ENCODE measurements around the gene PIK3C2G.

Gene PIK3C2G

DNA sequence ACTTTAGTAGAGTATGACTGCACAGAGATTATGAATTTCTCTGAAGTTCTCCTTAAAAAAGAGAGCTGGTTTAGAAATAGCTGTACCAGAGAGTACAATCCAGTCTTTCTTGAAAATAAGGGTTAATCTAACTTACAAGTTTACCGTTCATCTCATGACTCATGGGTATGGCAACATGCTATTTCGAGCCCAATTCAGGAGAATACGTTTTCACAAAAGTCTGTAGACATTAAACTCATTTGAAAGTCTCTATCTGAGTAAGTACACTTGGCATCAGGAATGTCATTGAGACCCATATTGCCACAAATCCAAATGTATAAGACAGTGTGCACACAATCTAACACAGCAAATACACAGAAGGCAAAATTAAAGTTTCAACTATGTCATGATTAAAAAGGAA, 160.5 kb downstream of the PIK3C2G start:
- DNase-seq = no peak

DNA sequence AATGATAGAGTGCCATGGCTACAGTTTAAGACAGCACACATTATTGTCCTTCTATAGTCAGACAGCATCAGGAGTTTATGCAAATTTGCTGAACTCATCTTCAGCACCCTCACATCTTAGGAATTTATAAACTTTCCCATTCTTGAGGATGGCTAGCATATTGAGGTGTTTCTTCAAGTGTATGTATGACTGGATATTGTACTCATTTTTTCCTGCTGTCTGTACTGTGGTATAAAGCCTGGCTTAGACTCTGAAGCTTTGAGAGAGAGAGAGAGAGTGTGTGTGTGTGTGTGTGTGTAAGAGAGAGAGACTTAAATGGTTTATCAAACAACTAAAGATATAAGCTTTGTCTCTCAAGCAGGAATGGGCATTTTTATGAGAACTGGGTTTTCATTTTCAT, 161.6 kb downstream of the PIK3C2G start:
- no peak for DNase-seq

DNA sequence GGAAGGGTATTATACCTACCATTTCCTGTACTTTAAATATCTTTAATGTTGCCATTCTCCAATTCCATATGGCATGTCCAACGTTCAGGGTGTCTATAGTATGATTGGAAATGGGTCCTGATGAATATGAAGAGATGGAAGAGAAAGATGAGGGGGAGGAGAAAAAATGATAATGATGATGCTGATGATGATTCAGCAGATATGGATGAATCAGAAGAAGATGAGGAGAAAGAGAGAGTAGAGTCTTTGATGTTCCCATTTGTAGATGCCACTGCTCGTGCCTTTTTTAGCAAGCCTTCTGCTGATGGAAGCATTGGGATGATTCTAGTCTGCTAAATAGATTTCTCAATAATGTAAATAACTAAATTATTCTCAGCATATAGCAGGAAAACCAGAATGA, 163.5 kb downstream of the PIK3C2G start:
- no peak for DNase-seq

DNA sequence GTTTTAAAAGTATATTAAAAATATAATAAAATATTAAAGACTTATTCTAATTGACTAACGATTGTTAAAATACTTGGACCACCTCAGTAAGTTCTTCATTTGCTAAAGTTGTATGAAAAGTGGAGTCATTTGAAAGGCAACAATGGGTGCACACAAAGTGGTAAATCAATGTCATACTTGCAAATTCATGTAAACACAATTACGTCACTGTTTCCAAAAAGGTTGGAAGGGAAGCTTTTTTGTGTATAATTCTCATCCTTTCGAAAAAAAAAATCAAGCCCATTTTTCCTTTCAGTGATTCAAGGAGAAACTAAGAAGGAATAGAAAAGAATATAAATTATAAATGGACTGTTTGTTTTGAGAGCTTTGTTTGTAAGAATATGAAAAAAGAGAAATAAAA, 166.2 kb downstream of the PIK3C2G start:
- no peak for DNase-seq

DNA sequence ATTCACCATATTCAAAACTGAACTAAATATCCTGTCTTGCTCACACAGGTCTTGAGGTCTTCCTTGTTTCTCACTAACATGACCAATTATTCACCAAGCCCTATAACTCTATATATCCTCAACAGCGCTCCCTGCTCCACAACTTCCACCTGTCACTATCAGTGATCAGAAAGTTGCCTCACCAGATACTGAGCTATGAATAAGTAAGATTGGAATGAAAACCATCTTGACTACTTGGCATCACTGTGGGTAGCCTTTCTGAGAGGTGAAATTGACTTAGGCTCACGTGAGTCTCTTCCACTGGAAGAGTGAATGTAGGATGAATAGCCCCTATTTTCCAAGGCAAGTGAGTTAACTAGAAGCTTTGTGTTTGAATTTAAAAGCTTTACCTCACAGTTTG, 167.1 kb downstream of the PIK3C2G start:
- DNase-seq = no peak

DNA sequence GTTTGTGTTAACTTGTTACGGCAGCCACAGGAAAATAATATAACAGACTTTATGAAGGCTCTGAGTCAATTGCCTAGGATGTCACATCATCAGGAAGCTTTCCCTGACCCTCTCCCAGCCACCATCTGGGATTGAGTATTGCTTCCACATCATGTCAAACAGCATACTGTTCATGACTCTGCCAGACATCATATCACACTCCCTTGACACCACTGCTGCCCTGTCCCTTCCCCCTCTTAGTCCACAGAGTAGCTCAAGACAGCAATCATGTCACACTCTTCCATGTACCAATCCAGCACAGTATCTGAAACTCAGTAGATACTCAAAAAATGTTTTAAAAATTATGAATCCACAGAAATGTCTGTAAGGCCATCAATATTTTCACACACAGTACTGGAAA, 168.0 kb downstream of the PIK3C2G start:
- no peak for DNase-seq

DNA sequence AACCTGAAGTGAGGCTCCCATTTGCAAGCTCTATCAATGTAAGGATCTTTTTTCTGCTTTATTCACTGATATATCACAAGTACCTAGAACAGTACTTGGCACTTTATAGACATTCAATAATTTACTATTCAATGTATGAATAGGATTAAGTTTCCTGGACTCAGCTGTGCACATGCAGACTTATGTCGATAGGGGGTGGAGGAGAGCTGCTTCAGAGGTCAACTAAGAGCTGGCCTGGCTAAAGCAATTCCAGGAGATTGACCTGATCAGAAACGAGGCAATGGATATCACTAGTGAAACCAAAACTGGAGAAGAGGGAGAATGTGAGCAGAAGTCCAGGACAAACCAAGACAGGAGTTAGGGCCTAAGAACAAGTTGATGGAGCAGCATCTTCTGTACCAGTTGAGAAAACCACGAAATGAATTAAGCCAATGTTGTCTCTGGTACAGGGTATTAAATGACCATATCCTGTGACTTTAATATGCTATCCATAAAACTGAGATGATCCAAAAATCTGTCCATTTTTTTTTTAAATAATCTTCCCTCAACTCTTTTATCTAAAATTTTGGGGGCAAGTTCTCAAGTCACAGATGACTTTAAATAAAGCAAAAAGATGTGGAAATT, 169.2 kb downstream of the PIK3C2G start:
- no peak for DNase-seq

DNA sequence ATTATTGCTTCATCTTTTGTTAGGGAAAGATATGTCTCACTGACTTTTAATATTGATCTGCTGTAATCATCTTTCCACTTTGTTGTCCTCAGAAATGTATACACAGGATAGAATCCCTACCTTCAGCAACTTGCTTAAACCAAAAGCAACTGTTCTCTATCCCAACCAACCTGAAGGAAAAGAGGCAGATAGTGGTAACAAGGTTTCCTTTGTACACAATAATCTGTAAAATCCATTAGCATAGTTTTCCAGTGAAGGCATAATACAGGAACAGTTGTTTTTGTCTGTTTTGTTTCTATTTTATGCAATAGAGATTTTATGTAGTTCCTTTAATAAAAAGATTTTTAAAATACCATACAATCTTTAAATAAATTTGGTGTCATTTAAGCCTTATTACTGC, 170.5 kb downstream of the PIK3C2G start:
- no peak for DNase-seq

DNA sequence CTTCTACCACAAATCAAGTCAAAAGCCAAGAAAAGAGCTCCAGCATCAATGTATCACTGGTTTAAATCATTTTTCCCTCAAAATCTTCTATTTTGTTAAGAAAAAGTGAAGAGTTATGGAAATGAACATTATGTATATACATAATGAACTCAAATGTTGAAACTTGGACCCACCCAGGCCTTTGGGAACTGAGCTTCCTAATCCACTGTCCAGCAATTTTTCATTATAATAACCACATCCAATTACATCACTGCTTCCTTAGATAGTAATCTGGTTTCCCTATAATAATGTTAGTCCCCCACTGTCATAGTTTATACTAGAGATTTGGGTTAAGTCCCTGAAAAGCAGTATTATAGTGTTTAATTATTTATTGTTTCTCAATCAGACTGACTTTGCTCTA, 170.9 kb downstream of the PIK3C2G start:
- no peak for DNase-seq

DNA sequence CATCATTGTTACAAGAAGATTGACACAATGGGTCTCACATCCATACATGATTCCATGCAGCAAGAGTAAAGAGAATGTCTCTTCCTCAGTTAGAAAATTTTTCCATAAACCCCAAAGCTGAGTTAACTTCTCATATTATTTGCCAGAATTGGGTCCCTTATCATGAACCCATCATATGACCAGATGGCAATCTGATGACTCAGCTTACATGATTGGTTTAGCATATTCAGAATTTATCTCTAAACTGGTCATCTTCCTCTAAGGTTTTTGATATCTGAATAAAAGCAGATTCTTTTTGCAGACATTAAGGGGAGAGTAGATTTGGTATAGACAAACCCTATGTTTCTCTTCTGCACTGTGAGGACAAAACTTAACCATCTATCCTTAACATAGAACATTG, 174.9 kb downstream of the PIK3C2G start:
- DNase-seq = no peak

DNA sequence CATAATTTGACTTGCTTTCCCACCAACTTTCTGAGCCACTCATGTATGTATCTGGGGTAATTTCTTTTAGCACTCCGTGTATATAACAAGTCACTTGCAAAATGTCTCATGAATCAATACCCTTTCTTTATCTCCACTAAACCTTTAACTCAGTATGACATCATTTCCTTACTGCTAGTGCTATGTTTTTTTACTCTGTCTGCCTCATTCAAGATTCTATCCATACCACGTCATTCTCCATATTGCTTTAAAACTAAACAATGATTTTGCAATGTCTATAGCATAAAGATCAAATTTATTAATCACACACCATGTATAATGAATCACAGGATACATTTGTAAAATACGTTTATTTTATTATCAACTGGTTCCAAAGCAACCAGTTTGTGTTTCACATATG, 178.2 kb downstream of the PIK3C2G start:
- DNase-seq = no peak

DNA sequence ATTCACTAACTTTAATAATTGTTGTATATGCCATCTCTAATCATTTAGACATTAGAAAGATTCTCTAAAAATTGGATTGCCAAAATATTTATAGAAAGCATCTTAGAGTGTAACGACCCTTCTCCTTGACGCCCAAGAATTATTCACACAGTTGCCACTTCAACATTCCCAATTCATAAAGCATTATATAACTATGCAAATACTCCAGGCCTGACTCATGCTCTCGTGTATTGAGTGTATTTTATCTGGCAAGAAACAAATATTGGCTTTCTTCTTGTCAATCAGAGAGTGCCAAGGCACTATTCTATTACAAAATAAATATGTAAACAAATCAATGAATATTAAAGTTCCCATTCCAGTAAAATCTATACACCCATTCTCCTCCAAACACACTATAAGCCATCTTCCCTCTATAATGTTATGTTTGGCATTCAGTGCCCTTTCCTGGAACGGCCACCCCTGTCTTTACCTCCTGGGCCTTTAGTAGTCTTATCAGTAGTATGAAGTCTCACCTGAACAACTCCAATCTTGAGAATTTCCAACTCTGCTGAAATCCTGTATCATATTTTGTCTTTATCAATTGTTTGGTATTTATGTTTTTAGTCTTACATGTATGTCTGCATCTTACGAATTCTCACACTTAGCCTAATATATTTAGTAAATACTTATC, 182.6 kb downstream of the PIK3C2G start:
- no peak for DNase-seq

DNA sequence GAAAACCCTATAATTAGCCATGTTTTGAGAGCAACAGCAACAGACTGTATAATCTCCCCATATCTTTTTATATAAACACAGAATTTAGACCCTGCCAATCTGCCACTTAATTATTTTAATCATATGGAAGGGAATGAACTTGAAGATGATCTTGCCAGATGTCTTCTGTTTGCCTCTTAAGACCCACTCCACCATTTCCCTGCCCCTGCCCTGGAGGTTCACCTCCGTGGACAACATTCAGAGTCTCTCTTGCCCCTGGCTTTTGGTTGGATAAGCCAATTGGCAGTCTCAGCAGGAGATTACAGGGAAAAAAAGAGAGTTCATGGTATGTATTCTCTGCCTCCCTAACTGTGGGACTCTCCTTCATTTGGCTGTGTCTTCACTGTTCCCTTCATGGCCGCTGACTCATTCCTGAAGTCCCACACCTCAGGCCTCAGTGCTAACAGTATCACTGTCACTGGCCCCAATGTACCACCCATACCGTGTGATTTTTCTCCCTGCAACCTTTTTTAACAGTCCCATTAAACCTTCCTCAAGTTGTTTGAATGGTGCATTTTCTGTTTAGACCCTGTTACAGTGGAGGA, 184.8 kb downstream of the PIK3C2G start:
- no peak for DNase-seq

DNA sequence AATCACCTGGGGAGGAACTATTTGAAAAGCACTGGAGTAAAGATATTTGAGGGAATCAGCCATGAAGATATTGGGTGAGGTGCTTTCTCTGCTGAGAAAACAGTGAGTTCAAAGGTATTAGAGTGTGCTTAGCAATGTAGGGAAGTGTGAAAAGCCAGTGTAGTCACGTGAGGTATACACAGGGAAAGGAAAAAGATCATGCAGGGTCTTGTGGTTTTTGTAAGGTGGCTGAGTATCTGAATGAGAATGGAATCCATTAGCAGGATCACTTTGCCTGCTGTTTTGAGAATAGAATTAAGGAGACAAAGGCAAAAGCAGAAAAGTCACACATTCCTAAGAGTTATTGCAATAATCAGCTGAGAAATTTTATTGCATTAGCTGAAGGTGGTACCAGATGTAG, 193.0 kb downstream of the PIK3C2G start:
- no peak for DNase-seq

DNA sequence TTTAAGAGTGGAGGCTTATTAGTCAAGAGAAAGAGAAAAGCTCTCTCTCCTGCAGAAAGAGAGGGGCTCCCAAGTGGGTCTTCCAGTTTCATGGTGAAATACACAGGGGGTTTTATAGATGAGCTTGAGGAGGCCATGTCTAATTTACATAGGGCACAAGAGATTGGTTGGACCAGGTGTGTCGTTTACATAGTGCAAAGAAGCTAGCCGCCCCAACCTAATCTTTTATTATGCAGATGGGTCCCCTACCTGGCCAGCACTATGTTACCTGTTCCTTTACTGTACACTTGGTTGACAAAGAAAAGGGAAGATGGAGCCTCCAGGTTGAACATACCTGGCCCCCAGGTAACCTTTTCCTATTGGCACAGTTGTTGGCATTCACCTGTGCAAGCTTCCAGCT, 195.0 kb downstream of the PIK3C2G start:
- no peak for DNase-seq

DNA sequence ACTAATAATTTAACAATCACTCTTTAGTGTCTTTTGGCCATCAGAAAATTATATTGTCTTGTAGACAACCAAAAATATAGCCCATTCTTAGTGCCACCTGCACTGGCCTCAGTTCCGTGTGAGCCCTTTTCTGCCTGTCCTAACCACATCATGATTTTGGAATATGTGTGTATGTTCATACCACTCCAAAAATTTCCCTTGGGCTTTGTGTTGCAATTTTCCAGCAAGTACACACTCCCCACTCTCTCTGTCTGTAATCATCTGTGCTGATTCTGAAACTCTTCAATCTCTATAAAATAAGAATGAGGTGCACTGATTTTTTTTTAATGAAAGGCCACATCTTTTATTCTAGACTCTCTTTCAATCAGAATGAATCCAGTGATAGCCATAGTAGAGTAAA, 196.0 kb downstream of the PIK3C2G start:
- DNase-seq = no peak

DNA sequence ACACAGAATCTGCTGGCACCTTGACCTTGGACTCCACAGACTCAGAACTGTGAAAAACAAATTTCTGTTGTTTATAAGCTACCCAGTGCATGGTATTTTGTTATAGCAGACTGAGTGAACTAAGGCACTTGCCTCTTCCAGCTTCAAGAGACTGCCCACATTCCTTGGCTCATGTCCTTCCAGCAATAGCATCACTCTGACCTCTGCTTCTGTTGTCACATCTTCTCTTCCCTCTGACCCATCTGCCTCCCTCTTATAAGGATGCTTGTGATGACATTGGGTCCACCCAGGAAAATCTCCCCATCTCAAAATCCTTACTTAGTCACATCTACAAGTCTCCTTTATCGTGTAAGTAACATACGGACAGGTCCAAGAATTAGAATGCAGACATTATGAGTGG, 200.4 kb downstream of the PIK3C2G start:
- DNase-seq = no peak

DNA sequence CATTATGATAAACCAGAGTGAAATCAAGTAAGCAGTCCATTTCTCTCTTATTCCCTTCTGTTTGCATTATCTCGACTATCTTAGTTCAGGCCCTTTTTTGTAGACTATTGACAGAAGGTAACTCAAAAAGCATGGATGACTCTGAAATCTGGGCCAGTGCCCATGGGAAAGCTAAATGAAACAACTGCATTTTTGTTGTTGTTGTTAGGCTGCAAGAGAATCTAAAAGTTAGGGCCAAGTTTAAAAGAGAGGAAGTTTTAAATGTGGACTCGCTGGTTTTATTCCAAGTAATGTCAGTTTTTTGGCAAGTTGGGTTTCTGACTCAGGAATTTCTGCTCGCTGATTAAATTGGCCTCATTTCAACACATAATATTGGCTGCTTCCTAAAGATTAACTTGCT, 201.1 kb downstream of the PIK3C2G start:
- no peak for DNase-seq

DNA sequence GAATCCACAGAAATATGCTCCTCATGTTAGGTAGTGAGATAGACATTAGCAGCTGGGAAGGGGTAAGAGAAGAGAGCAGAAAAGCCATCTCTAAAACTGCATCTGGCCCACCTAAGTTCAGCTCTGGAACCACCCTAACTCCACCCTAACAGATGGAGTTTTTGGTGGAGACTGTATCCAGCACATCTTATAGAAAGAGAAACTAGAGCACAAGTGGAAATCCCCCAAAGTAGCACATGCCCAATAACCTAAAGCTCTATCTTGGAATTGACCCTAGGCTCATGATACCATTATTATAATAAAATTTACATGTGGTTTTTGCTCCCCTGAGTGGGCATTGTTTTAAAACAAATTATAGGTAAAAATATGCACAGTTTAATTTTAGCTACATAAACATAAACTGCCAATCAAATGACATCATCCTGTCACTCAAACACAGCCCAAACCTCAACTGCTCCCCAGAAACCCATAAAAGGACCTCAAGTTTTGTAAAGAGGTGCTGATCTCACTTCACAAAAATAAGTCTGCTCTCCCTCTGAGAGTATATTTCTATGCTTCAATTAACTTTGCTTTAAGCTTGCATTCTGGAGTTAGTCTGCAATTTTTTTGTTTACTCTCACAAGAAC, 206.4 kb downstream of the PIK3C2G start:
- DNase-seq = no peak

DNA sequence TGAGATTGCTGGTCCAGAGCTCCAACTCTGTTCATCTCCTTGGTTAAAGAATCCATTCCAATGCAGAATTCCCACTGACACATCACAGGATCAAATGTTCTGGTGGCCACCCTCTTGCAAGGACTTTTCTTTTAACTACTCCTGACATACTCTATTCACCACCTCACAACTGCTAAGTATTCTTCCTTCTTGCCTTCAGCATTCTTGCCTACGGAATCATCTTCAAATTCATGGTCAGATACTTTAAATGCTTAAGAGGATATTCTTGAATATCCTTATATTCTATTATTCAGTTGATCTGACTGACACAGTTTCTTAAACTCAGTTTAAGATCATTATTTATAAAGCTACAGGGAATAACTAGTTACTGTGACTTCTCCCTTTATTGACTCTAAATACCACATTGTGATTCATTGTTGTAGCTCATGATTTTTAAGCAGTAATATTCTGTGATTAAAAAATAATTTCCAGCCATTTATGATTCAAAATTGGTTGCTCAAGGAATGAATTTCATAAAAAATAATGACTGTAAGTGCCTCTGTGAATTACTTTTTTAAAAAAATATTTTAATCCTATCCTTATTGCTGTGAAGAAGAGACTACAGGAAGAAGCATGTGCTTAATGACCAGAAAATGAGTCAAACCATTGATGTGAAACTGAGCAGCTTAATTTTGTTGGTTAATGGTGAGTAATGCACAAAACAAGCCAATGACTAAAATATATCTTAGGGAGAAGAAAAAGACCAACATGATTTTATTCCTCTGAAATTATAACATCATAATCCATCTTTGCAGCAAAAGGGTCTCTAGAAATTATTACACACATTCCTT, 207.1 kb downstream of the PIK3C2G start:
- no peak for DNase-seq

DNA sequence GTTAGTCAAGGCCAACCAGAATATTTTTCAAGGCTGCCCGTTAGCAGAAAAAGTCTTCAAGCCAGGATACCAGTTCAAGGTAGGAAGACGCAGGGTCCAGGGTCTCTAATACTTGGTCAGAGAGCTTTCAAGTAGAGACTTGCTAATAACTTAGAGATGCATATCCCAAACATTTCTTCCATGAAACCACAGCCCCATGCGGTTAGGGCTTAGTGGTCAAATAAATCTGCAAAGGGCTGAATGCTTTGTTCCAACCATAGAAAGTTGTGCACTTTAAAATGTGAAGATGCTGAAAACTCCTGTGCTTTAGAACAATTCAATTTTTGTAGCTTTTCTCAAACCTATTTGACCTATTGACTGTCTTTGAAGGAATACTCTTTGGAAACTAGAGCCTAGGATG, 208.9 kb downstream of the PIK3C2G start:
- DNase-seq = no peak

DNA sequence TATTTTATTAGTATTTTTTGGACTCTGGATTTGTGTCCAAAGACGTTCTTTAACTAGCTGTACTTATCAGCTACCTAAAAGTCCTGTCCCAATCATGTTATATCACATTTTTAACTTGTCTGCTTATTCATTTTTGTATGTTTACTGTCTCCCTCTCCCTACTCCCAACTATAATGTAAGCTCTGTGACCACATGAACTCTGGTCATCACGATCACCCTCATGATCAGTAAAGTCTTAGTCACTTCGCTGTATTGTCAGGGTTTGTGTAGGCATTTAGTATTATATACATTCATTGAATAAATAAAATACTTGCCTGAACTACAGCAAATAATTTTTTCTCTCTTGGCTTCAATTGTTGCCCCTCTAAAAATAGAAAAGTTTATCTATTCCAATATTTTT, 211.0 kb downstream of the PIK3C2G start:
- DNase-seq = no peak

DNA sequence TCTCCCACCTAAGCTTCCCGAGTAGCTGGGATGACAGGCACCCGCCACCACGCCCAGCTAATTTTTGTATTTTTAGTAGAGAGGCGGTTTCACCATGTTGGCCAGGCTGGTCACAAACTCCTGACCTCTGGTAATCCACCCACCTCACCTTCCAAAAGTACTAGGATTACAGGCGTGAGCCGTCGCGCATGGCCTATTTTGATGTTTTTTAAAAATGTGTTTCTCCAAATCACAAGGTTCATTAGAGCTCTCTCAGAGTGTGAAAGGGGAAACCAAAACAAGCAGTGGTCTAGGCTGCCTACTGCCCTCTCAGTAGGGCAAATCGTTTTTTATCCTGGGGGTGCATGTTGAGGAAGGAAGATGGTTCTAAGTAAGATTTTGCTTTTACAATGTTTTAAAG, 211.5 kb downstream of the PIK3C2G start:
- no peak for DNase-seq

DNA sequence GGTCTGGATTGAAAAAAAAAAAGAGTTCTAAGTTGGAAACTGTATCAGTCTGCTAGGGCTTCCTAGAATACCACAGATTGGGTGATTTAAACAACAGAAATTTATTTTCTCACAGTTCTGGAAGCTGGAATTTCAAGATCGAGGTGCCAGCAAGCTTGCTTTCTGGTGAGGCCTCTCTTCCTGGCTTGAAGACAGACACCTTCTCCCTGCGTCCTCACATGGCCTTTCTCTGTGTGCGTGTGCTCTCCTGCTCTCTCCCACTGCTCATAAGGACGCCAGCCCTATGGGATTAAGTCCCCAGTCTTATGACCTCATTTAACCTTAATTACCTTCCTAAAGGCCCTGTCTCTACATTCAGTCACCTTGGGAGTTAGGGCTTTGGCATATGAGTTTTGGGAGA, 215.5 kb downstream of the PIK3C2G start:
- DNase-seq = no peak

Data from stimulated activated naive CD4-positive, alpha-beta T cell treated with Interleukin-2 at 50 U/mL for 16 hours (primary cell).